Prostate gland (tissue), 2 donors: ENCODE measurements around the gene TNFRSF1B. TPM values are rescaled to one million over a fixed set of nuclear protein-coding genes. Genes with fewer than 3 reads are reported as not detected.

Experiments used
- DNase-seq: peaks from one replicate; pipeline ENCODE4 v3.0.0-alpha.2; 2019; ENCODE audit warnings: low spot score
- H3K27ac ChIP-seq, 2 donors: fragments of 200-600 bp; sonication (generic); 2 replicates each; pipeline ENCODE4 v1.5.1; 2017 to 2019
- H3K27me3 ChIP-seq: fragments of 200-600 bp; sonication (generic); replicated peaks from 2 replicates; pipeline ENCODE4 v1.5.1; 2019; ENCODE audit not compliant: insufficient read depth
- H3K36me3 ChIP-seq, 2 donors: fragments of 200-600 bp; sonication (generic); 1 replicate in 1 of 2; 2 replicates in 1 of 2; pipeline versions ENCODE4 v1.5.1 to v1.8.1; 2017 to 2019
- H3K4me1 ChIP-seq: fragments of 200-600 bp; sonication (generic); replicated peaks from 2 replicates; pipeline ENCODE4 v1.5.1; 2019
- H3K4me3 ChIP-seq, 2 donors: fragments of 200-600 bp; sonication (generic); 2 replicates each; pipeline ENCODE4 v1.5.1; 2017 to 2019
- H3K9me3 ChIP-seq: fragments of 200-600 bp; sonication (generic); 2 replicates; pipeline ENCODE4 v1.5.1; 2017
- POLR2A ChIP-seq: fragments of 450-650 bp; IDR thresholded peaks from one replicate; pipeline ENCODE4 v1.6.1; 2016; ENCODE audit warnings: antibody characterized with exemption, mild to moderate bottlenecking
- POLR2AphosphoS5 ChIP-seq: sonication (generic); formaldehyde crosslinking; IDR thresholded peaks from one replicate; pipeline ENCODE4 v1.6.1; 2017; ENCODE audit warnings: antibody characterized with exemption
- WGBS: methylation state at CpG from one replicate; pipeline ENCODE4 v1.1.5; 2018; 5-methylcytosine and 5-hydroxymethylcytosine counted together
- intact Hi-C: fragments of 100-400 bp; cut with DNase I; formaldehyde crosslinking; loops from one replicate; pipeline ENCODE4 v1.14.2; 2022
- total RNA-seq, 2 donors: library from RNA; depleted of rRNA; stranded (reverse); fragments of >200 nt; gene quantifications; one replicate each; pipeline ENCODE4 v1.1.0, GENCODE V29; 2016
- TF ChIP-seq, protein P1 (sequence below), 4 experiments: fragments of 200-600 bp in 2 of 4; fragments of 450-650 bp in 2 of 4; sonication (generic) in 2 of 4; IDR thresholded peaks; 1 replicate in 3 of 4; 2 replicates in 1 of 4; pipeline ENCODE4 v1.5.1; 2016 to 2019; ENCODE audit warnings: antibody characterized with exemption in 4 of 4, mild to moderate bottlenecking in 2 of 4, moderate library complexity in 2 of 4

Gene TNFRSF1B
- total RNA-seq, 2 donors from 2014 or later: 10.9 to 18.4 TPM

GRCh38 chr1:12188657-12189327 lies 22.0 kb downstream of the TNFRSF1B start:
- intact Hi-C loops: no loop called here
- WGBS: 52% methylated on average over 13 of the region's 13 CpGs
- H3K4me1 ChIP-seq: no peaks in the 10 kb centered on the region
- H3K9me3 ChIP-seq: no peaks in the 10 kb centered on the region
- DNase-seq: no peak
- H3K27ac ChIP-seq: no peak overlapping the region
- H3K36me3 ChIP-seq: no peaks in the 10 kb centered on the region
- TF ChIP-seq POLR2AphosphoS5 (no peak), POLR2A (no peak)
- TF ChIP-seq, protein P1, sequence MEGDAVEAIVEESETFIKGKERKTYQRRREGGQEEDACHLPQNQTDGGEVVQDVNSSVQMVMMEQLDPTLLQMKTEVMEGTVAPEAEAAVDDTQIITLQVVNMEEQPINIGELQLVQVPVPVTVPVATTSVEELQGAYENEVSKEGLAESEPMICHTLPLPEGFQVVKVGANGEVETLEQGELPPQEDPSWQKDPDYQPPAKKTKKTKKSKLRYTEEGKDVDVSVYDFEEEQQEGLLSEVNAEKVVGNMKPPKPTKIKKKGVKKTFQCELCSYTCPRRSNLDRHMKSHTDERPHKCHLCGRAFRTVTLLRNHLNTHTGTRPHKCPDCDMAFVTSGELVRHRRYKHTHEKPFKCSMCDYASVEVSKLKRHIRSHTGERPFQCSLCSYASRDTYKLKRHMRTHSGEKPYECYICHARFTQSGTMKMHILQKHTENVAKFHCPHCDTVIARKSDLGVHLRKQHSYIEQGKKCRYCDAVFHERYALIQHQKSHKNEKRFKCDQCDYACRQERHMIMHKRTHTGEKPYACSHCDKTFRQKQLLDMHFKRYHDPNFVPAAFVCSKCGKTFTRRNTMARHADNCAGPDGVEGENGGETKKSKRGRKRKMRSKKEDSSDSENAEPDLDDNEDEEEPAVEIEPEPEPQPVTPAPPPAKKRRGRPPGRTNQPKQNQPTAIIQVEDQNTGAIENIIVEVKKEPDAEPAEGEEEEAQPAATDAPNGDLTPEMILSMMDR (IDR thresholded peaks at IDR 0.05): no peak
- H3K4me3 ChIP-seq: no peak overlapping the region
- H3K27me3 ChIP-seq: no peaks in the 10 kb centered on the region

- Histone ChIP-seq H3K9me3 (no peaks in the 10 kb centered on the region), H3K4me3 (no peak overlapping the region), H3K36me3 (no peaks in the 10 kb centered on the region), H3K4me1 (no peaks in the 10 kb centered on the region), H3K27ac (no peak overlapping the region), H3K27me3 (no peaks in the 10 kb centered on the region)
- 66% methylated on average over 5 of the region's 5 CpGs for WGBS
- DNase-seq: no peak
- intact Hi-C loops: no loop called here
- TF ChIP-seq POLR2A (no peak), POLR2AphosphoS5 (no peak)
- TF ChIP-seq, protein P1 (IDR thresholded peaks at IDR 0.05): no peak
These were observed 22.5 kb downstream of the TNFRSF1B start for GRCh38 chr1:12189328-12189682.

- TF ChIP-seq POLR2AphosphoS5: no peak
- TF ChIP-seq, protein P1 (IDR thresholded peaks at IDR 0.05): no peak
- no peak for TF ChIP-seq POLR2A
- Histone ChIP-seq H3K36me3 (no peaks in the 10 kb centered on the region), H3K27me3 (no peaks in the 10 kb centered on the region), H3K9me3 (no peaks in the 10 kb centered on the region), H3K4me3 (no peak overlapping the region), H3K27ac (no peak overlapping the region), H3K4me1 (no peaks in the 10 kb centered on the region)
- DNase-seq: no peak
- WGBS: 87% methylated on average over 58 of the region's 58 CpGs
- intact Hi-C loops: no loop called here
These were observed 24.6 kb downstream of the TNFRSF1B start for GRCh38 chr1:12191242-12192032.

DNA sequence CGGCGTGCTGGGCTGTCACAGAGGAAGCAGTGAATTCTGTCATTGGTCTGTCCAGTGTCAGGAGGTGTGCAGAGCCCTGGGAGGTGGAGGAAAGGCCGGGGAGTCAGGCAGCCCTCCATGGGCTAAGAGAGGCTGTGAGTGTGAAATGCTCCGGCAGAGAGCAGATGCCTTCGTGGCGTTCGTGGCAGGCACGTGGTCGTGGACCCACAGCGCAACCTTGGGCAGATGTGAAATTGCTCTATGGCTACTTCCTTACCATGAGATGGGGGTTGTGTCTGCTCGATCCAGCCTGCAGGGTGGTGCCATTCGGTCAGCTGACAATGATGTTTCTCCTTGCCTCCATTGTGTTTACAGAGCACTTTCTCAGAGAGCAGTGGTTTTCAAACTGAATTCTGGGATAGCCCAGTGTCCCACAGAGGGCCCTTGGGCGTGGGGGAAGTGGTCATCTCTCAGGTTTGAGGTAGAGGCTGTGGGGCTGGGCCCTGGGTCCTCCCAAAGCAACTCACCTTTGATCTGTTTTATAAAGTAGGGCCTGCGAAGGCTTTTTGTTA lies 27.9 kb downstream of the TNFRSF1B start:
- no peak for DNase-seq
- no peaks in the 10 kb centered on the region for H3K27me3 ChIP-seq
- H3K36me3 ChIP-seq: no peaks in the 10 kb centered on the region
- intact Hi-C loops: no loop called here
- 87% methylated on average over 14 of the region's 14 CpGs for WGBS
- H3K4me1 ChIP-seq: no peaks in the 10 kb centered on the region
- H3K9me3 ChIP-seq: no peaks in the 10 kb centered on the region
- TF ChIP-seq POLR2AphosphoS5 (no peak), POLR2A (no peak)
- TF ChIP-seq, protein P1 (IDR thresholded peaks at IDR 0.05): no peak
- no peak overlapping the region for H3K27ac ChIP-seq
- H3K4me3 ChIP-seq: no peak overlapping the region
